ENCODE measurements around the gene AURKAIP1.

AURKAIP1 gene

DNA sequence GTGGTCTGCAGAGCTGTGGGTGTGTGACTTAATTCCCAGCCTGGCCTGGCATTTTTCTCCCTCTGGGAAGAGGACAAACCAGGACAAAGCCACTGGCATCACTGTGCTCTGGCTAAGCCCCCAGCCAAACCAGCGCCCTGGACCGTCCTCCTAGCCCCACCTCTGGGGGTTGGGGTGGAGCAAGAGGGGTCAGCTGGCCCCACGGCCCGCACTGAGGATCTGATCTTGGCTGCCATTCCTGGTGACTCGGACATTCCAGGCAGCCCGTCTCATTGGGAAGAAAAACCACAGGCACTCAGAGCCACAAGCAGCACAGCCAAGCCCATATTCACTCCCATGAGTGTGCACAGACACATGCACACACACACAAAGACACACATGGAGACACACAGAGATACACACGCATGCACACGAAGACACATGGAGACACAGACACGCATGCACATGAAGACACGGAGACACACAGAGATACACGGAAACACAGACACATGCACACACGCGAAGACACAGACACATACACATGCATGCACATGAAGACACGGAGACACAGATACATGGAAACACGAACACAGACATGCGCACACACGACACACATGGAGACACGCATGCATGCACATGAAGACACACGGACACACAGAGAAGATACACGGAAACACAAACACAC lies 14.4 kb downstream of the AURKAIP1 start:
- DNase-seq (ENCODE audit: low read depth), result peak; percentile 94

DNA sequence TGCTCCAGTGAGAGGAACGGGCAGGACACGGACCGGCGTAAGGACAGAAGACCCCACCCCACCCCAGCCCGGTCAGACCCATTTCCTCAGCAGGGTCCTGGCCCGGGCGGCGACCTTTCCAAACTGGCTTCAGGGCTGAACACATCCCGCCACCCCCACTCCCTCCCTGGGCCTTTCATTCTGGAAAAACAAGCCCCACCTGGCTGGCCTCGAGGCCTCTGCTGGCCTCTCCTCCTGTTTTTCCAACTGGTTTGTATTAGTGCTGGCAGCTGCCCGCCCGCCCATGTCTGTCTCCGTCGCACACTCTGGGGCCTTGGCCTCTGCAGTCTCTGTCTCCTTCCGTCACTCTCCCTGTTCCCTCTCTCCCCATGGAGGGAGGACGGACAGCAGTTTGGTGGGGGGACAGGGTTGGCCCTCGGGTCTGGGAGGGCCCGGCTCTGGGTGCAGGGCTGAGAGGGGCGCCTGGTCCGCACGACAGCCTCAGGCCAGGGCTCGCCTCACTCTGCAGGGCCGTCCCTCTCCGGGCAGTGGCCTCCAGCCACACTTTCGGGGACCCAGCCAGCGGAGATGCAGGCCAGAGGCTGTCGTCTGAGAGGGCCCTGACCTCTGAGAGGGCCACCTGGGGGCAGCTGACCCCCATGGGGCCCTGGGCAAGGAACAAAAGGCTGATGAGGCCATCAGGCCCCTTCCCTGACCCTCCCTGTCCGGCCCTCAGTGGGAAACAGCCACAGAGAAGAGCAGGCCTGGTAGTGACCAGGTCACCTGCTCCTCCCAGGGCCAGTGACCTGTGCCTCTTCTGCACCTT lies 15.1 kb downstream of the AURKAIP1 start:
- no peak for DNase-seq (ENCODE audit: low read depth)

DNA sequence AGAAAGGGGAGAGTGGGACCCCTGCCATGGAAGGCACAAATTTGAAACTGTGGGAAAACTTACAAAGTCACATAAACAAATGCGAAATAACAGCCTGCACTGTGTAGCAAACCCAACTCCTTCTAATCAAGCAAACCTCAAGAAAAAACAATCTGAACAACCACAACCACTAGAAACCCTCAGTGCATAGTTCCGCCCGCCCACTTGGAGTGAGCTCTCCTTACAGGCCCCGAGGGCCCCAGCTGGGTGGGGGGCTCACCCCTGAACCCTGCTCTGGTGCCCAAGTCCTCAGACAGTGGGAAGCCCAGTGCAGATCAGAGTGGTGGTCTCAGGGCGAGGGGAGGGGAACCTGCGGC lies 15.7 kb downstream of the AURKAIP1 start:
- DNase-seq (ENCODE audit: low read depth), result peak; percentile 79

DNA sequence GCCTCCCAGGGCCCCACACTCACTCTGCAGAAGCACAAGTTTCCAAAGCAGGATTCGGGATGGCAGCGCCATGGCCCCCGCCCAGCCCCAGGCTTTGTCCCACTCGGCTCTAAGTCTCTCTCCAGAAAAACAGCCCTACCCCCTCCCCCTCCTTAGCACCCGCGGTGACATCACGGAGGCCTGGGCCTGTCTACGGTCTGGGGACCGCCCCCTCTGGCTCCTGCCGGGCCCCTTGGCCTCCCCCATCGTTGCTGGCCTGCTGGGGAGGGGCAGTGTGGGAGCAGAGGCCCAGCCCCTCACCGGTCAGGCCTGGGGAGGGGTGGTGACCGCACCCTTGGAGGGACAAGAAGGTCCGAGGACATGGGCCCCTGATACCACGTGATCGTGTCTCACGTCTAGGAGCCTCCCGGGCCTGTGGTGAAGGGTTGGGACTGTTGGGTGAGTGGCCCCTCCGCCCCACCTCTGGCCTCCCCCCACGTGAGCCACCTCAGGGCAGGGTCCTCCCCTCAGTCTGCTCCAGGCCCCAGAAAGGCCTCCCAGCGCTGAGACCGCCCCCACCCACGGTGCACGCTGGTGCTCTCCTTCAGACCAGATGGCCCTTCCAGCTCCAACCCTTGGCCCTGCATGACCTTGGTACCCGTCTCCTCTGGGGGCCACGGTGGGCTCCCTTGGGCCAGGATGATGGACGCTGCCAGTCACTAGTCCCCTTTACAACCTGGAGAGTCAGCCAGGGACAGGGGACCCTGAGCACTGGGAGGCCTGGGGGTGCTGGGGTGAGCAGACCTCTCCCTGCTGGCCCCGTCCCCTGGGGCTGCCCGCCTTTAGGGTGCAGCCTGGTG lies 16.4 kb downstream of the AURKAIP1 start, which contains the start of gene MXRA8:
MXRA8 (minus strand) TSS at position 123 of the 839 bp plus-strand sequence; CDS start at position 72, 51 bp downstream.
- DNase-seq (ENCODE audit: low read depth), result peak; percentile 63

DNA sequence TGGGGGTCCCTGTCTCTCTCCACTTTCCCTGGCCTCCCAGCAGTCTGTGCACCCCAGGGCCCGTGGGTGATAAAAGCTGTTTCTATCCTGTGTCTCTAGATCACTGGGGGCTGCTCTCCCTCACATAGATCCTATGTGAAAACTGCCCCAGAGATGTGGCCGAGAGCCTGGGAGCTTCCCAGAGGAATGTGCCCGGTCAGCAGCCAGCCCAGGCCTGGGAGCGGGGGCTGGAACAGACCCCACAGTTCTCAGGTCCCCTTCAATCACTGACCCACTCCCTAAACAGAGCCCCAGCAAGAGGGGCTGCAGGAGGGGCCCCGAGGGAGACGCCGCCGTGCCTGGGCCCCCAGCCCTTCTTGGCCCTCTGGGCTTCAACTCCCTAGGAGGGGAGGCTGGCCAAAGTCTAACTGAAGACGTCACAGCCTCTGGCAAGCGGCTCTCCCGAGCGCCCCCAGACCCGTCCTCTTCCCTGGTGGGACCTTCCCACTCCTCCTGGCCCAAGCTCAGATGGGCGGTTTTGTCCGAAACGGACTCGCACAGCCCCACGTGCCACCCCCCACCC lies 17.1 kb downstream of the AURKAIP1 start:
- DNase-seq (ENCODE audit: low read depth), result no peak

DNA sequence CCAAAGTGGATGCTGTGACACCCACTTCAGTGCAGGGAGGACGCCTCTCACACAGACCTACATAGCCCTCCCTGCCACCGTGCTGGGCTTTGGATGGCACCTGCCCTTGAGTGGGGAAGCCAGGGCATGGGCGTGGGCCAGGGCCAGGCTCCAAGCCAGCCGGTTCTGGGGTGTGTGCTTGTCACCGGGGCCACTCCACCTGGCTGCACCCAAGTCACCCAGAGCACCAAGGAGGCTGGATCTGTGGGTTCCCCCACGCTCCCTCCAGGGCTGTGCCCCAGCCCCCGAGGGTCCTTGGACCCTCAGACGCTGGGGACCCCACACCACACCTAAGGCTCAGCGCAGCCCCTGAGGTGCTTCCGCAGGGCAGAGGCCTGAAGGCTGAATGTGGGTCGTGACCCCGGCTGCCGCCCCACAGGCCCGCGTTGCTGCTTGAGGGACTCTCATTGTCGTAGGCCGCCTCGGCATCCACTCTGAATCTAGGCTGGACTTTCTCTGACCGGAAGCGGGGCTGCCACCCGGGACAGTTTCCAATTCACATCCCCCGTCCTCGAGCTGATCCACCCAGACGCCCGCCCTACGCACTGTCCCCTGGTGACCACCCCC lies 18.1 kb downstream of the AURKAIP1 start:
- DNase-seq (ENCODE audit: low read depth), result no peak

DNA sequence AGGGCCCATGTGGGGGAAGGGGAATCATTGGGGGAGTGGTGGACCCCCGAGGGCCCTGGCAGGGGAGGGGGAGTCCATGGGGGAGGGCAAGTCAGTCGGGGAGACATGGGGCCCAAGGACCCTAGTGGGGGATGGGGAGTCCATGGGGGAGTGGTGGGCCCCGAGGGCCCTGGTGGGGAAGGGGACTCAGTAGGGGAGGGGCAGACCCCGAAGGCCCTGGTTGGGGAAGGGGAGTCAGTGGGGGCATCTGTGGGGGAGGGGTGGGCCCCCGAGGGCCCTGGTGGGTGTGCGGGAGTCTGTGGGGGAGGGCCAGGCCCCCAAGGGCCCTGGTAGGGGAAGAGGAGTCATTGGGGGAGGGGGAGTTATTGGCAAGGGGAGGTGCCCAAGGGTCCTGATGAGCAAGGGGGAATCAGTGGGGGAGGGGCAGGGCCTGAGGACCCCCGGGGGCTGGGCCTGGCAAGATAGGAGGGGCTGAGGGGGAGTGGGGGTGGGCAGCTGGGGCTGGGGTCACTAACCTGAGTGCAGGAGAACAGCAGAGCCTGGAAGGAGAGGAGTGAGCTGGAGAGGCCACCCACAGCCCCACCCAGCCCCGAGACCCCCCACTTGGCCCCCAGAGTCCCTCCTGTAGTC lies 18.7 kb downstream of the AURKAIP1 start:
- DNase-seq (ENCODE audit: low read depth), result no peak

DNA sequence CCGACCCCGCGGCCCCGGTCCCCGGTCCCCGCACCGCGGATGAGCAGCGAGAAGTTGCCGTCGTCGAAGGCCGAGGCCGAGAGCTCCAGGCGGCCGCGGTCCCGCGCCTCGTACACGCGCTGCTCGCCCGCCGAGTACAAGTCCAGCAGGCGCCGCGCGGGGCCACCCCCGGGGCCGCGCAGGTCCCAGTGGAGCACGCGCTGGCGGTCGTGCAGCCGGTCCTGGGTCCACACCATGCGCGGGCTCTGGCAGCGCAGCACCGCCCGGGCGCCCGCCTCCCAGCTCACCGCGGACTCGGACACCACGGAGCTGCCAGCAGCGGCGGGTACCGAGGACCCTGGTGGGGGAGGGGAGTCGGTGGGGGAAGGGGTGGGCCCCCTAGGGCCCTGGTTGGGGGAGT lies 19.6 kb downstream of the AURKAIP1 start:
- peak; percentile 63 for DNase-seq (ENCODE audit: low read depth)

DNA sequence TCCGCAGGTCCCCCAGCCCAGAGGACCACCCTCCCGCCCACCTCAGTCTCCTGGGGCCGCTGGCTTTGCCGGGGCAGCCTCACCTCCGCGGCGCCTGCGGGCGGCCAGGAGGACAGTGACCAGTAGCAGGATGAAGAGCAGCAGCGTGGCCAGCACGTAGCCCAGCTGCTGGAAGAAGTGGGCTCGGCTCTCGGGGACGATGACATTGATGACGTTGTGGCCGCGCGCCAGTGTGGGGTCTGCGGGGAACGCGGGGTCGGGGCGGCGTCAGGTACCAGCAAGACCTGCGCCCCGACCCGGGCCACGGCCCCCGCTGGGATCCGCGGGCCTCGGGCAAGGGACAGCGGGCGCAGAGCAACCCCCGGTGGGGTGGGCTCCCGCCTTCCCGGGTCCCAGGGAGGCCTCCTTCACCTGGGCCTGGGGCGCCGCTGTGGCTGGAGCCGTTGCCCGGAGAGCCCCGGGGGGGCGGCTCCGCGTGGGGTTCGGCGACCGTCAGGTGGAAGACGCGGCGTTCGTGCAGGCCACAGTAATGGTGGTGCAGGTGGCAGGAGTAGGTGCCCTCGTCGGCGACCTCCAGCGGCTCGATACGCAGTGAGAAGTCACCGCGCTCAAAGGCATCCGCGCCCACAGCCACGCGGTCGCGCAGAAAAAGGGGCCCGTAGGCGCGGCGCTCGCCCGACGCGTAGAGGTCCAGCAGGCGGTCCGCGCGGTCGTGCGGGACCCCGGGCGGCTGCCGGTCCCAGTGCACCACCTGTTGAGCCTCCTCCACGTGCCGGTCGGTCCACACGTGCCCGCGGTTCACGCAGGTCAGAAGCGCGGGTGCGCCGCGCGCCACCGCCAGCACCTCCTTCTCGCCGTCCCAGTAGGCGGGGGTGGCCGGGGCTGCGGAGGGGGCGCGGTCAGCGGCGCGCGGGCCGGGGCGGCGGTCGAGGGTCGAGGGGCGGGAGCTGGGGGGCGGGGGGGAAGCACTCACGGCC lies 20.4 kb downstream of the AURKAIP1 start:
- no peak for DNase-seq (ENCODE audit: low read depth)

DNA sequence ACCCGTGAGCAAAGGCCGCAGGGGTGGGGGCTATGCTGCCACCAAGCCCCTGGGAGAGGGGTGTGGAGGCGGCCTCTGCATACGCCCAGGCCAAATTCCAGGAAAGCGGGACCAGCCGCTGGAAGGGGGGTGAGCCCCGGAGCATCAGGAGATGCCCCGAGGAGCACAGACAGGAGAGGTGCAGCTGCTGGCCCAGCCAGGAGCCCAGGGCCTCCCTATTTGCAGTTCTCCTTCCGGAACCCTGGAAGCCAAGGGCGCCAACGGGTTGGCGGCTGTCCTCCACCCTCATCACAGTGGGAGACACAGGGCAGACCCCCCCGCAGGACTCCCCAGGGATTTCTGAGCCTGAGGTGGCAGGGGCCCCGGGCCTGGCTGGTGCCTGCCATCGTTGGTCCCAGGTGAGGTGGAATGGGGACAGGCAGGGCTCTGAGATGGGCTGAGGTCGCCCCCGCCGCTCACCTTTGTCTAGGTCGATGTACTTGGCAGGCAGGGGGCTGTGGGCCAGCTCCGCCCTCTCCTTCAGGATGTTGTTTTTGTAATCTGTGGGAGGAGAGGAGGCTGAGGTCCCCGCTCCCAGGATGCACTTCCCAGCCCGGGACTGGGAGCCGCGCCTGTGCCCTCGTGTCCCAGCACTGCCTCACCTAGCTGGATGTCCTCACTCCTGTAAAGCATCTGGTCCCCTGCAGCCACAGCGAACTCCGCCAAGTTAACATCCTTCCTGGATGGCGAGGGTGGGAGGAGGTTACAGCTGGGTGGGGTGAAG lies 21.4 kb downstream of the AURKAIP1 start:
- no peak for DNase-seq (ENCODE audit: low read depth)

DNA sequence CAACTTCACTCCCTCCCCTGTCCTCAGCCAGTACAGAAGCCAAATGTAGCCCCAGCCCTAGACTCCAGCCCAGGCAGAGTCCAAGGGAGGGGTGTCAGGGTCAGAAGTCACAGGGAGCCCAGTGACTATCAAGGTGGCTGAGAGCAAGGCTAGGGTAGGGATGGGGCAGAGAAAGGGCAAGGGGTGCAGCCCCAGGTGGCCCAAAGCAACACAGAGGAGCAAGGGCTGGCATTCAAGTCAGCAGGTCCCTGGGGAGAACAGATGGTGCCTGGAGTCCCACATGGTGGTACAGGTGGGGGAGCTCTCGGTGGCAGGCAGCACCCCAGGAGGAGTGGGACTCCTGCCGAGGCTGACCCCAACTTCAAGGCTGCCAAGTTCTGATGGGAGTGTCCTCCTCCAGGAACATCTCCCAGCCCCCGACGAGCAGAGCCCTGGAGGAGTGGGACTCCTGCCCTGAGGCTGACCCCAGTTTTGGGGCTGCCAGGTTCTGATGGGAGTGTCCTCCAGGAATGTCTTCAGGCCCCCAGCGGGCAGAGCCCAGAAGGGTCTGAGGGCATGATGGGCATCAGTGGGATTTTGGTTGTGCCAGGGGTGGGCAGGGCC lies 22.1 kb downstream of the AURKAIP1 start:
- no peak for DNase-seq (ENCODE audit: low read depth)

DNA sequence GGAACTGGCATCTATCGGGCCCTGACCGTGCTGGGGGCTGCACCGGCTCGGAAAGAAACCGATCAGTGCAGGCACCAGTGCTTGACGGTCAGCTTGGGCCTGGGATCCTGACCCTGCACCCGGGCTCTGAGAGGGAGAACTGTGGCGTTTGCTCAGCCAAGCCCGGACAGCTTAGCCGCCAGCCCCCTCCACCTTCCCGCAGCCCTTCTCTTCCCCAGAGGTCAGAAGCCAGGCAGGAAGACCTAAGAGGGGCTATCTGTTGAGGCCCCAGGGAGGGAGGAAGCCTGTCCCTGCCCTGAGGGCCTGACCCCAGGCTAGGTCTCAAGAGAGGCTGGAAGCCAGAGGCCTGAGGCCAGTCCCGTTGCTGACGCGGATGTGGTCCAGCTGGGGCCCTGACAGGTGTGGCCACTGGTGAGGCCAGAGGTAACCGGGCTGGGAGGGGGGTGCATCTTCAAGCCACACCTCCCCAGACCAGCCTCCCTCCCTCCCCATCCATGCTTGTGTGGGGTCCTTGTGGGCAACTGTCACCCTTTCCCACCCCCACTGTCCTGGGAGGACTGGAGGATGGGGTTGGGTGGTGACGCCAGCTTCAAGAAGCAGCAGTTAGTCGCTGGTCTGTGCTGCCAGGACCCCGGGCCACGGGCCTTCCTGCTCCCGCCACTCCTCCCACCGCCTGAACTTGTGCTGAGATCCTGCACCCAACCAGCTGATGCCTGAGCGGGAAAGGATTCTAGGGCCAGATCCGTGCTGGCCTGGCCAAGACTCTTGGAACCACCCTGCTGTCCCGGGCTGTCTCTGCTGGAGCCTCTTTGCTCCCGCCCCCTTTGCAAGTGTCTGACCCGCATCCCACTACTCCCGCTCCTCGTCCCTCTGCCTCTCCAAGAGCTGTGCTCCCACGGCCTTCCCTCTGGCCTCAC lies 23.2 kb downstream of the AURKAIP1 start:
- no peak for DNase-seq (ENCODE audit: low read depth)

DNA sequence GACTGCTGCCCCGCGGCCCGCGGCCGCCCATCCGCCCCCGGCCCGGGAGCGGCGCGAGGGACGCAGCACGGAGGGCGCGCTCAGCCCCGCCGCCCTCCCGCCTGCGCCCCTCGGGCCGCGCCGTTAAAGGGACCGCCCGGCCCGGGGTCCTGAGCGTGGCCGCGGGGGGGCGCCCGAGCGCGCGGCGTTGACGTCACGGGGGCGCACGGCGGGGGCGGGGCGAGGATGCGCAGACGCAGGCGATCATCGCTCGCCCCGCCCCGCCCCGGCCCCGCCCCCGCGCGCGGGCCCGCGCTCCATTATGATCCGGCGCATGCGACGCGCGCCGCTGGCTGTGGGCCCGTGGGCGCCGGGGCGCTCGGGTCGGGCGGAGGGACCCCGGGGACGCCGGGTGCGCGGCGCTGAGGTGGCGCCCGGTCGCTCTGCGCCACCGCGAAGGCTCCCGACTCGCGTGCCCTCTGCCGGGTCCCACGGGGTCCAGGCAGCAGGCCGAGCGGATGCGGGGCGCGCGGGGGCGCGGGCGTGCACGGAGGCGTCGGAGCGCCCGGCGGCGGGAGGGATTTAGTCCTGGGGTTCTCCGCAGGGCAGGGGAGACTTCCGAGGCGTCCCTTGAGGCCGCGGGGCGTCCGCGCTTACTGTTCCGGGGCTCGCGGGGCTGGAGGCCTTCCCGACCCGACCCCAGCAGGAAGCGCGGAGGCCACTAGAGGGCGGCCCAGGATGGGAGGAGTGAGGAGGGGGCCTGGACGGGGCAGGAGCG lies 25.6 kb downstream of the AURKAIP1 start, which contains the start of gene DVL1:
DVL1 (minus strand) TSS at position 163 of the 757 bp plus-strand sequence. CDS start 353 bp downstream, outside the sequence.
- peak; percentile 57 for DNase-seq (ENCODE audit: low read depth)

DNA sequence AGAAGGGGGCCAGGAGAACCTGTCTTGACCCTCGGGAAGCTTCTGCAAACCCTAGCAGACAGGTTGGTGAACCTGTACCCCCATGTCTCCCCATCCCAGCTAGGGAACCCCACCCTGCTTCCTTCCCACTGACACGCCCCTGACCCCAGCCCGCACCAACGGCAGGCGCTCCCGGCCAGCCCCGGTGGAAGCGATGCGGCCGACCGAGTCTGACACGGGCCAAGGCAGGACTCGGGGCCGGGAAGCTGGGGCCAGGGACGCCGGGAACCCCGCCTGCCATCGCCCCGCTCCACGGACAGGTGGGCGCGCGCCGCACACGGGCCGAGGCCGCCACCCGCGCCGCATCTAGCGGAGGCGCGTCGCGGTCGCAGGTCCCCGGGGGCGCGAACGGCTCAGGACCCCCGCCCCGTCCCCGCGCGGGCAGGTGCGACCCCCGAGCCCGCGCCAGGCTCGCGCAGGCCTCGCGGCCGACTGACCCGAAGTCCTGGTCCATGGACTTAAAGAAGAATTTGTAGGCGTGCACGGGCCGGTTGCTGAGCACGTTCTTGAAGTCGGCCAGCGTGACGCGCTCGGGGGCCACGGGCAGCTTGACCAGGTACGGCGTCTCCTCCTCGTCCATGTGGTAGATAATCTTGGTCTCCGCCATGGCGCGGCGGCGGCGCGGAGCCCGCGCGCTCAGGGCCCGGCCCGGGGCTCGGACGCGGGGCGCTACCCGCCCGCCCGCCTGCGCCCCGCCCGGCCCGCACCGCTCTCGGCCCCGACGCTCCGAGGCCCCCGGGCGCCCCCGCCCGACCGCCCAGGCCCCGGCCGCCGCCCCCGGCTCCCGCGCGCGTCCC lies 26.4 kb downstream of the AURKAIP1 start:
- DNase-seq (ENCODE audit: low read depth), result peak; percentile 61

DNA sequence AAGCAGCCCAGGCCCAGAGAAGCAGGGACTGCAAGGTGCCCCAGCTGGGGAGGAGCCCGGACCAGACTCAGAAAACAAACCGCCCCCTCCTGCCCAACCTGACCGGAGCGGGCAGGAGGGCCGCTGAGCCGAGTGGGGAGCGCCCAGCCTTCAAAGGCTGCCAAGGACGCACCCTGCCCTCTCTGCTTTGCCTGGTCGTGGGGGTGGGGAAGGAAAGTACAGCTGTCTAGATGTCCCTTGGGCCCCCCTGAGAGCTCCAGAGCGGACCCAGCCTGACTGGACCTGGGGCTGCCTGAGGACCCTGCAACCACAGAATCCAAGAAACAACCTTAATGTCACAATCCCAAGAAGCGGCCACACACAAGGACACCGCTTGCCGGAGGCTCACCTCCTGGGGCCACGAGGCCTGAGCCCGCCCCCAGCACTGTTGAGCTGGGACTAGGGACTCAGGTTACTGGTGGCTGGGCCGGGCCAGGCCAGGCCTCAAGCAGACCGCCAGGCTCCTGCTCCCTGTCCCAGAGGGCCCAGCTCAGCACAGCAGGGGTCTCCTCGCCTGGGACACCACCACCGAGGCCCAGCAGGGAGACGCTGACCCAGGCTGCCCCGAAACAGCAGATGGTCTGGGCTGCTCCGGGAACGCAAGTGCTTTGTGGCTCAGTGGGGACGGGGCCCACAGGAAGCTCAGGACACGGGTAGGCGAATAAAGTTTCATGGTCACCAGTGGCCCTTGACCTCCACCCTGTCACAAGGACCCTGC lies 27.2 kb downstream of the AURKAIP1 start:
- no peak for DNase-seq (ENCODE audit: low read depth)

All from iris pigment epithelial cell (primary cell).